ENCODE results near the gene TNFRSF17. TPM values are rescaled to one million over a fixed set of nuclear protein-coding genes. Genes with fewer than 3 reads are reported as not detected.

TNFRSF17 gene
- total RNA-seq, 2 experiments from 2014 or later, result not detected

DNA sequence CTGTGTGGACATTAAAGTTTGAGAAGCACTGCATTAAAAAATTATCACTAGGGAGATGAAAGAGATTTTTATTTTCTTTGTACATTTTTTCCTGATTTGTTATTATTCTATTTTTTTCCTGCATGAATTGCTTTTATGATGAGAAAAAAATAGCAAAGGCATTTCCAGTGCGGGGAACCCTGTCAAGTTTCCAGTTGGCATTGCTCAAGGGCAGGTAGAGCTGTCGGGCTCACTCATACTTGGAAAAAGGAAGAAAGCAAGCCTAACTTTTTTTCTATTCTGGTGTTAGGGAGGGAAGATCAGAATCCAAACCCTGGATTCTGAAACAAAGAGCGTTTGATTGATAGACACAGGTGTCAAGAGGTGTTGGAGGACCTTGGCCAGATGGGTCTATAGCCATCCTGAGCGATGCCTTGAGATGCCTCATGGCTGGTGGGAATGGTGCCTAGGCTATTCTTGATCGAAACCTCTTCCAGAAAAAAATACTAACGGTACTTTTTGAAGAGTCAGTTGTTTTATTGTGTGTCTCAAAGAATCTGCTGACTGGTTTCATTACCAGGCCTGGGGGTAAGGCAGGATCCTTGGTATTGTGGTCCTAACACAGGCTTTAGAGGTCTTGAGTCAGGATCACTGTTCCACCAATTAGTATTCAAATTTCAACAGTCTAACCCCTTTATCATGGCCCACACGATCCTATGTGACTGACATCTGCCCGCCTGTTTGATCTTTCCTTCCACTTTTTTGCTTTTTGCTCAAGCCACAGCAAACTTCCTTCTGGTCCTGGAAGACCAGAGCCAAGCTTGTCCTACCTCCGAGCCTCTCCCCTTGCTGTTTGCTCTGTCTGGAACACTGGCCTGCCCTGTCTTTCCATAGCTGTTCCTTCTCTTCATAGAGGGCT is 31.7 kb downstream of the TNFRSF17 start:
- CTCF ChIA-PET, result interaction anchor here (0.7 kb wide), 1 partner anchor 580 kb away, joined by 5 read pairs; no protein-coding TSS in a partner anchor
- H3K27ac Mint-ChIP-seq, result peak overlapping the region; percentile 6
- POLR2A ChIA-PET, result interaction anchor here (0.6 kb wide), 1 partner anchor 1189 kb away, joined by 3 read pairs; no protein-coding TSS in a partner anchor
- no peaks in the 10 kb centered on the region for H3K9me3 Mint-ChIP-seq
- H3K4me1 Mint-ChIP-seq, result peaks cover 5% of the 10 kb centered on the region
- H3K4me3 Mint-ChIP-seq, result no peak overlapping the region
- no peaks in the 10 kb centered on the region for H3K36me3 Mint-ChIP-seq (ENCODE audit: low read depth)
- DNase-seq, result no peak
- no peaks in the 10 kb centered on the region for H3K27me3 Mint-ChIP-seq

- no peaks in the 10 kb centered on the region for H3K36me3 Mint-ChIP-seq (ENCODE audit: low read depth)
- POLR2A ChIA-PET, result no interaction called here
Measured at GRCh38 chr16:12000032-12000431, 35.0 kb downstream of the TNFRSF17 start.

GRCh38 chr16:12002447-12003006 is 37.5 kb downstream of the TNFRSF17 start:
- peaks cover 1% of the 10 kb centered on the region for H3K36me3 Mint-ChIP-seq (ENCODE audit: low read depth)
- ChIA-PET CTCF (interaction anchor here (1.4 kb wide), 1 partner anchor 10 kb away, joined by 4 read pairs; no protein-coding TSS in a partner anchor), POLR2A (no interaction called here)
- no peaks in the 10 kb centered on the region for H3K9me3 Mint-ChIP-seq
- peaks cover 3% of the 10 kb centered on the region for H3K4me1 Mint-ChIP-seq
- no peak overlapping the region for H3K4me3 Mint-ChIP-seq
- DNase-seq, result no peak
- H3K27me3 Mint-ChIP-seq, result no peaks in the 10 kb centered on the region
- no peak overlapping the region for H3K27ac Mint-ChIP-seq

More at GRCh38 chr16:12000032-12000431, 35.0 kb downstream of the TNFRSF17 start:
- no peaks in the 10 kb centered on the region for H3K9me3 Mint-ChIP-seq
- CTCF ChIA-PET, result interaction anchor here (0.8 to 1.5 kb wide), 4 partner anchors 10 to 470 kb away, joined by 3 to 5 read pairs (median 4); partner anchors contain the start of gene TNFRSF17
- no peak overlapping the region for H3K4me3 Mint-ChIP-seq
- H3K27ac Mint-ChIP-seq, result no peak overlapping the region
- peaks cover 3% of the 10 kb centered on the region for H3K4me1 Mint-ChIP-seq
- no peaks in the 10 kb centered on the region for H3K27me3 Mint-ChIP-seq
- no peak for DNase-seq

- H3K36me3 Mint-ChIP-seq (ENCODE audit: low read depth), result peaks cover 6% of the 10 kb centered on the region
- no peak overlapping the region for H3K4me3 Mint-ChIP-seq
- no peak for DNase-seq
- CTCF ChIA-PET, result no interaction called here
- H3K27ac Mint-ChIP-seq, result no peak overlapping the region
- H3K9me3 Mint-ChIP-seq, result no peaks in the 10 kb centered on the region
- POLR2A ChIA-PET, result no interaction called here
- H3K27me3 Mint-ChIP-seq, result no peaks in the 10 kb centered on the region
- peaks cover 18% of the 10 kb centered on the region for H3K4me1 Mint-ChIP-seq
Measured at GRCh38 chr16:12006637-12007036, 41.6 kb downstream of the TNFRSF17 start.

DNA sequence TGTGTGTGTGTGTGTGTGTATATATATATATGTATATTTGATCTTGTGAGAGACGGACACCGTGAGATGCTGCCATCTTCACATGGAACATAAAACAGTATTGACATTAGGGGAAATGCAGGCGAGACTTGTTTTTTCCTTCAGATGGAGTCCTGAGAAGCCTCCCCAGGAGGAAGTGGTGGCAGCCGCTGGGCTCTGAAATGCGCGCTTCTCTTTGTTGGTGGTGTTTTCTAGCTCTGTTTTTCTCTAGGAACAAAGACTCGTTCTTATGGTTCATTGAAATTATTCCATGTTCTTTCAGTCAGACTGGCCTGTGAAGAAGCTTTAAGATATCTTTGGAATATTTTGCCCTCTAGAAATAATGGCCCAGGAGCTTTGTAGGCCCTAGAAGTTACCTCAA is 44.5 kb downstream of the TNFRSF17 start:
- CTCF ChIA-PET, result interaction anchor here (0.6 kb wide), 1 partner anchor 14 kb away, joined by 3 read pairs; no protein-coding TSS in a partner anchor
- H3K36me3 Mint-ChIP-seq (ENCODE audit: low read depth), result peaks cover 6% of the 10 kb centered on the region
- H3K4me1 Mint-ChIP-seq, result peaks cover 18% of the 10 kb centered on the region
- no peaks in the 10 kb centered on the region for H3K27me3 Mint-ChIP-seq
- H3K4me3 Mint-ChIP-seq, result no peak overlapping the region
- H3K27ac Mint-ChIP-seq, result peak overlapping the region; percentile 43
- DNase-seq, result peak; percentile 7
- POLR2A ChIA-PET, result no interaction called here
- no peaks in the 10 kb centered on the region for H3K9me3 Mint-ChIP-seq

DNA sequence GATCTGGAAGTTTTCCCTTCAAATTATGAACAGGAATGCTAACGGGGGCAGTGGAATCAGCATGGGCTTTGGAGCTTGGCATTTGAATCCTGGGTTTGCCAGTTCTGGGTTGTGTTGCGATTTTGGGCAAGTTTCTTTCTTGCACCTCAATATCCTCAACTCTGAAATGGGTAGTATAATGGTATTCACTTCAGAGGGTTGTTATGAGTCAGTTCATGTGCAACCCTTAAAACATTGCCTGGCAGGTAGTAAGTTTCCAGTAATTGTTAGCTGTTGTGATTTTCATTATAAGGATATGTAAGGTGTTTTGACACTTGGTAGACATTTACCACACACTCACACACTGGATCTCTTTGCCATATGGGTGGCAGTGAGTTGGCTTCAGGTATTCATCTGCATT is 44.9 kb downstream of the TNFRSF17 start:
- peaks cover 6% of the 10 kb centered on the region for H3K36me3 Mint-ChIP-seq (ENCODE audit: low read depth)
- H3K9me3 Mint-ChIP-seq, result no peaks in the 10 kb centered on the region
- H3K27ac Mint-ChIP-seq, result peak overlapping the region; percentile 43
- no peak overlapping the region for H3K4me3 Mint-ChIP-seq
- ChIA-PET POLR2A (no interaction called here), CTCF (interaction anchor here (0.6 kb wide), 1 partner anchor 14 kb away, joined by 3 read pairs; no protein-coding TSS in a partner anchor)
- peaks cover 18% of the 10 kb centered on the region for H3K4me1 Mint-ChIP-seq
- H3K27me3 Mint-ChIP-seq, result no peaks in the 10 kb centered on the region
- no peak for DNase-seq

- H3K36me3 Mint-ChIP-seq (ENCODE audit: low read depth), result peaks cover 6% of the 10 kb centered on the region
- H3K9me3 Mint-ChIP-seq, result no peaks in the 10 kb centered on the region
- DNase-seq, result no peak
- ChIA-PET CTCF (no interaction called here), POLR2A (no interaction called here)
- no peak overlapping the region for H3K4me3 Mint-ChIP-seq
- H3K27ac Mint-ChIP-seq, result no peak overlapping the region
- no peaks in the 10 kb centered on the region for H3K27me3 Mint-ChIP-seq
- peaks cover 18% of the 10 kb centered on the region for H3K4me1 Mint-ChIP-seq
Measured at GRCh38 chr16:12010388-12011251, 45.6 kb downstream of the TNFRSF17 start.

DNA sequence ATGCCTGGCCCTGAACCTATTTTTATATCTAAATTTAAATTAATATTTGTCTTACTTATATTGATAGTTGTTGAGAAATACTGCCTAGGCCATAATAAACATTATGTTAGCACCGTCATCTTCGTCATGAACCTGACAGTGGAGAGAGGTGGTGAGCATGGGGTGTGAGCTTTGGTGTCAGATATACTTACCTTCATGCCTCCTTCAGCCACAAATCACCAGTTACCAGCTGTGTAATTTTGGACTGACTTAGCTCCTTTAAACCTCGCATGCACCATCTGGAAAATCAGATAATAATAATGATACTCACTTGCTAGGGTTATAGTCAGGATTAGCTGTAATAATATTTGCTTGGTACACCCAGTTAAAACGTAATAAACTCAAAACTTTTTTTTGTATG is 46.6 kb downstream of the TNFRSF17 start:
- peaks cover 6% of the 10 kb centered on the region for H3K36me3 Mint-ChIP-seq (ENCODE audit: low read depth)
- ChIA-PET POLR2A (no interaction called here), CTCF (no interaction called here)
- no peak overlapping the region for H3K27ac Mint-ChIP-seq
- H3K4me1 Mint-ChIP-seq, result peaks cover 18% of the 10 kb centered on the region
- H3K27me3 Mint-ChIP-seq, result no peaks in the 10 kb centered on the region
- H3K9me3 Mint-ChIP-seq, result no peaks in the 10 kb centered on the region
- DNase-seq, result no peak
- H3K4me3 Mint-ChIP-seq, result no peak overlapping the region

GRCh38 chr16:12016291-12016947 is 51.4 kb downstream of the TNFRSF17 start:
- ChIA-PET CTCF (interaction anchor here (0.6 kb wide), 1 partner anchor 782 kb away, joined by 3 read pairs; no protein-coding TSS in a partner anchor), POLR2A (no interaction called here)
- DNase-seq, result no peak
- no peak overlapping the region for H3K27ac Mint-ChIP-seq
- no peaks in the 10 kb centered on the region for H3K4me1 Mint-ChIP-seq
- H3K36me3 Mint-ChIP-seq (ENCODE audit: low read depth), result no peaks in the 10 kb centered on the region
- H3K27me3 Mint-ChIP-seq, result no peaks in the 10 kb centered on the region
- no peaks in the 10 kb centered on the region for H3K9me3 Mint-ChIP-seq
- no peak overlapping the region for H3K4me3 Mint-ChIP-seq

- ChIA-PET POLR2A (no interaction called here), CTCF (no interaction called here)
- H3K27me3 Mint-ChIP-seq, result no peaks in the 10 kb centered on the region
- no peak overlapping the region for H3K4me3 Mint-ChIP-seq
- no peaks in the 10 kb centered on the region for H3K9me3 Mint-ChIP-seq
- H3K27ac Mint-ChIP-seq, result no peak overlapping the region
- H3K4me1 Mint-ChIP-seq, result no peaks in the 10 kb centered on the region
- H3K36me3 Mint-ChIP-seq (ENCODE audit: low read depth), result no peaks in the 10 kb centered on the region
- no peak for DNase-seq
Measured at GRCh38 chr16:12017558-12017957, 52.5 kb downstream of the TNFRSF17 start.
